ENCODE results near the gene CACNA1B. TPM values are rescaled to one million over a fixed set of nuclear protein-coding genes. Genes with fewer than 3 reads are reported as not detected.

Gene CACNA1B
- total and polyA plus RNA-seq, 2 of the 4 experiments (the other 2 are of a cell fraction) = 0.02 TPM; not detected in 1

DNA sequence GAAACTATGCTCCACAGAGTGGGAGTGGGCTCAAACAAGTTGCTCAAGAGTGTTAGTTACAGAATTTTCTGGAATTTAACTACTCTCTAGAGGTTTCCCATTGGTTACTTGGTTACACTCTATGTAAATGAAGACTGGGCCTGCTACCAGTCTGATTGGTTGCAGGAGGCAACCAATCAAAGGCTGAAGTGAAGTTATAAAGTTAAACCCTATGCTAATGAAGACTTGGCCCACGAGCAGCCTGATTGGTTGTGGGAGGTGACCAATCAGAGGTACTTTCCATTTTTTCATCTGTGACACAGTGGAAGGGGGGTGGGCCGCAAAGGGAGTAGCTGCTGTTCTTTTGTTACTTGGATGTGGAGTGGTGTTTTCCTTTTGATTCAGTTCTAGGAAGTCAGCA is 69.4 kb downstream of the CACNA1B start:
- no peaks in the 10 kb centered on the region for H3K4me1 ChIP-seq (ENCODE audit: control insufficient read depth, insufficient read depth, low read length)
- ATAC-seq (ENCODE audit: low read depth) (no peak), DNase-seq (no peak)
- H3K56ac ChIP-seq (ENCODE audit: extremely low read depth, insufficient read depth, low read length) = no peak overlapping the region
- H2AFZ ChIP-seq (replicated peaks; ENCODE audit: low read length, poor library complexity) = no peak overlapping the region
- H3K27me3 ChIP-seq (ENCODE audit: control insufficient read depth, insufficient read depth, low read length) = no peaks in the 10 kb centered on the region
- no peaks in the 10 kb centered on the region for H3K9me1 ChIP-seq (ENCODE audit: insufficient read depth, low read length)
- H3K4me3 ChIP-seq (ENCODE audit: insufficient read depth, low read depth, low read length) = no peak overlapping the region
- H3K9ac ChIP-seq (ENCODE audit: low read depth, low read length) = no peak overlapping the region
- no peaks in the 10 kb centered on the region for H4K20me1 ChIP-seq (ENCODE audit: insufficient read depth, low read length)
- H3K14ac ChIP-seq (replicated peaks; ENCODE audit: low read depth, low read length) = no peak overlapping the region
- H2BK120ac ChIP-seq (ENCODE audit: low read depth, low read length) = no peak overlapping the region
- no peak overlapping the region for H3K4me2 ChIP-seq (ENCODE audit: low read depth, low read length)
- H3K27ac ChIP-seq (ENCODE audit: insufficient read depth, low read length) = no peak overlapping the region
- dilution Hi-C loops (cut with HindIII; ENCODE audit: low sequenced_read_pairs, unreplicated experiment) (no loop called here), intact Hi-C loops (cut with micrococcal nuclease) (no loop called here), in situ Hi-C loops (cut with MboI; ENCODE audit: low sequenced_read_pairs) (no loop called here)
- TF ChIP-seq MAZ (IDR thresholded peaks at IDR 0.05; ENCODE audit: borderline replicate concordance, low read depth, low read length) (no peak), MAFK (IDR thresholded peaks at IDR 0.05; ENCODE audit: low read depth, low read length) (no peak), BHLHE40 (IDR thresholded peaks at IDR 0.05; ENCODE audit: low read depth, low read length) (no peak), MXI1 (IDR thresholded peaks at IDR 0.05; ENCODE audit: borderline replicate concordance, low read depth, low read length) (no peak), FOS (IDR thresholded peaks at IDR 0.05; ENCODE audit: low read depth, low read length) (no peak), RCOR1 (IDR thresholded peaks at IDR 0.05; ENCODE audit: insufficient replicate concordance, low read length) (no peak), CEBPB (IDR thresholded peaks at IDR 0.05; ENCODE audit: low read depth, low read length) (no peak), USF2 (IDR thresholded peaks at IDR 0.05; ENCODE audit: low read depth, low read length) (no peak), NFE2L2 (IDR thresholded peaks at IDR 0.05; ENCODE audit: low read depth, low read length) (no peak), CHD1 (IDR thresholded peaks at IDR 0.05; ENCODE audit: low read depth, low read length) (no peak), RAD21 (IDR thresholded peaks at IDR 0.05; ENCODE audit: low read length) (no peak), SMC3 (IDR thresholded peaks at IDR 0.05; ENCODE audit: low read depth, low read length) (no peak), RFX5 (IDR thresholded peaks at IDR 0.05; ENCODE audit: low read depth, low read length) (no peak), POLR2A (IDR thresholded peaks at IDR 0.05; ENCODE audit: low read depth, low read length) (no peak)
- TF ChIP-seq, protein P1, sequence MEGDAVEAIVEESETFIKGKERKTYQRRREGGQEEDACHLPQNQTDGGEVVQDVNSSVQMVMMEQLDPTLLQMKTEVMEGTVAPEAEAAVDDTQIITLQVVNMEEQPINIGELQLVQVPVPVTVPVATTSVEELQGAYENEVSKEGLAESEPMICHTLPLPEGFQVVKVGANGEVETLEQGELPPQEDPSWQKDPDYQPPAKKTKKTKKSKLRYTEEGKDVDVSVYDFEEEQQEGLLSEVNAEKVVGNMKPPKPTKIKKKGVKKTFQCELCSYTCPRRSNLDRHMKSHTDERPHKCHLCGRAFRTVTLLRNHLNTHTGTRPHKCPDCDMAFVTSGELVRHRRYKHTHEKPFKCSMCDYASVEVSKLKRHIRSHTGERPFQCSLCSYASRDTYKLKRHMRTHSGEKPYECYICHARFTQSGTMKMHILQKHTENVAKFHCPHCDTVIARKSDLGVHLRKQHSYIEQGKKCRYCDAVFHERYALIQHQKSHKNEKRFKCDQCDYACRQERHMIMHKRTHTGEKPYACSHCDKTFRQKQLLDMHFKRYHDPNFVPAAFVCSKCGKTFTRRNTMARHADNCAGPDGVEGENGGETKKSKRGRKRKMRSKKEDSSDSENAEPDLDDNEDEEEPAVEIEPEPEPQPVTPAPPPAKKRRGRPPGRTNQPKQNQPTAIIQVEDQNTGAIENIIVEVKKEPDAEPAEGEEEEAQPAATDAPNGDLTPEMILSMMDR (conservative IDR thresholded peaks at IDR 0.05; ENCODE audit: low read depth, low read length) = no peak
- TF ChIP-seq, protein P2, sequence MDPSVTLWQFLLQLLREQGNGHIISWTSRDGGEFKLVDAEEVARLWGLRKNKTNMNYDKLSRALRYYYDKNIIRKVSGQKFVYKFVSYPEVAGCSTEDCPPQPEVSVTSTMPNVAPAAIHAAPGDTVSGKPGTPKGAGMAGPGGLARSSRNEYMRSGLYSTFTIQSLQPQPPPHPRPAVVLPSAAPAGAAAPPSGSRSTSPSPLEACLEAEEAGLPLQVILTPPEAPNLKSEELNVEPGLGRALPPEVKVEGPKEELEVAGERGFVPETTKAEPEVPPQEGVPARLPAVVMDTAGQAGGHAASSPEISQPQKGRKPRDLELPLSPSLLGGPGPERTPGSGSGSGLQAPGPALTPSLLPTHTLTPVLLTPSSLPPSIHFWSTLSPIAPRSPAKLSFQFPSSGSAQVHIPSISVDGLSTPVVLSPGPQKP (IDR thresholded peaks at IDR 0.05; ENCODE audit: borderline replicate concordance, low read depth, low read length) = no peak
- no peak overlapping the region for H2BK15ac ChIP-seq (ENCODE audit: low read depth, low read length)
- H3K4ac ChIP-seq (ENCODE audit: low read depth, low read length) = no peak overlapping the region
- no peak overlapping the region for H4K91ac ChIP-seq (ENCODE audit: insufficient read depth, low read depth, low read length)
- no peak overlapping the region for H4K5ac ChIP-seq (ENCODE audit: low read depth, low read length)
- no peaks in the 10 kb centered on the region for H3K79me1 ChIP-seq (ENCODE audit: low read depth in 1 of 2, low read length in 2 of 2)
- H3K23ac ChIP-seq (ENCODE audit: low read depth, low read length) = no peak overlapping the region
- H3K36me3 ChIP-seq (ENCODE audit: control insufficient read depth, insufficient read depth, low read length) = no peaks in the 10 kb centered on the region
- POLR2A ChIA-PET (ENCODE audit: unreplicated experiment) = no interaction called here
- no peak overlapping the region for H3K18ac ChIP-seq (ENCODE audit: low read depth, low read length)
- peaks cover 53% of the 10 kb centered on the region for H3K9me3 ChIP-seq (ENCODE audit: control insufficient read depth, insufficient read depth, low read length)
- CTCF ChIA-PET = no interaction called here
- H2AK5ac ChIP-seq (ENCODE audit: low read depth, low read length) = no peak overlapping the region
- no CpG with 5 or more reads among the region's 2 CpGs for WGBS, 2 experiments (ENCODE audit: extremely low coverage in 2 of 2, insufficient read length in 1 of 2)
- no peak overlapping the region for H4K8ac ChIP-seq (ENCODE audit: low read depth in 2 of 2, low read length in 2 of 2)
- H2BK20ac ChIP-seq (ENCODE audit: low read depth, low read length) = no peak overlapping the region
- H2BK5ac ChIP-seq (ENCODE audit: low read depth, low read length, poor library complexity, severe bottlenecking) = no peak overlapping the region
- BruUV-seq (replicated peaks) = no TSS peak
- no peak overlapping the region for H2AK9ac ChIP-seq (replicated peaks; ENCODE audit: low read depth, low read length, poor library complexity)

Data from IMR-90 (cell line).